ENCODE results near the gene DNPH1.

DNPH1 gene

GRCh38 chr6:43207286-43207685, 22.0 kb downstream of the DNPH1 start:
- DNase-seq = no peak

GRCh38 chr6:43205849-43206248, 23.4 kb downstream of the DNPH1 start:
- no peak for DNase-seq

- no peak for DNase-seq
These were observed 24.8 kb downstream of the DNPH1 start for GRCh38 chr6:43204271-43205105.

GRCh38 chr6:43203718-43204095, 25.6 kb downstream of the DNPH1 start:
- no peak for DNase-seq

- DNase-seq = no peak
These were observed 26.1 kb downstream of the DNPH1 start for GRCh38 chr6:43203029-43203717.

GRCh38 chr6:43202451-43202850, 26.8 kb downstream of the DNPH1 start:
- no peak for DNase-seq

- DNase-seq = no peak
These were observed 28.7 kb downstream of the DNPH1 start for GRCh38 chr6:43200541-43200940.

GRCh38 chr6:43199912-43200311, 29.4 kb downstream of the DNPH1 start:
- no peak for DNase-seq

GRCh38 chr6:43196337-43196736, 32.9 kb downstream of the DNPH1 start:
- no peak for DNase-seq

- DNase-seq = no peak
These were observed 35.4 kb downstream of the DNPH1 start for GRCh38 chr6:43193929-43194328.

GRCh38 chr6:43192911-43193310, 36.4 kb downstream of the DNPH1 start:
- DNase-seq = no peak

GRCh38 chr6:43189776-43190304, 39.4 kb downstream of the DNPH1 start:
- DNase-seq = no peak

- DNase-seq = no peak
These were observed 40.9 kb downstream of the DNPH1 start for GRCh38 chr6:43188426-43188825.

- no peak for DNase-seq
These were observed 41.5 kb downstream of the DNPH1 start for GRCh38 chr6:43187821-43188220.

- no peak for DNase-seq
These were observed 42.6 kb downstream of the DNPH1 start for GRCh38 chr6:43186706-43187105.

GRCh38 chr6:43186019-43186418, 43.3 kb downstream of the DNPH1 start:
- DNase-seq = no peak

GRCh38 chr6:43185391-43185985, 43.8 kb downstream of the DNPH1 start:
- peak; percentile 12 to 37 for DNase-seq

- DNase-seq = no peak
These were observed 44.9 kb downstream of the DNPH1 start for GRCh38 chr6:43184268-43184985.

- DNase-seq = no peak
These were observed 45.8 kb downstream of the DNPH1 start for GRCh38 chr6:43183441-43183840.

- DNase-seq = peak; percentile 83
These were observed 47.1 kb downstream of the DNPH1 start, which contains the start of gene CUL9 for GRCh38 chr6:43181942-43182860. Gene CUL9 (plus strand): TSS chr6:43182196. CDS start chr6:43184311, 2,115 bp downstream.

- DNase-seq = no peak
These were observed 47.7 kb downstream of the DNPH1 start for GRCh38 chr6:43181621-43181941.

GRCh38 chr6:43180985-43181384, 48.3 kb downstream of the DNPH1 start:
- no peak for DNase-seq
